NCI-H128 (cell line): ENCODE results near the gene TBX4.

Source experiments
- DNase-seq: peaks from one replicate; lab custom pipeline; 2025; ENCODE audit not compliant: unreplicated experiment; lab: John Stamatoyannopoulos, UW

TBX4 gene

GRCh38 chr17:61453566-61454380 lies 1.6 kb downstream of the TBX4 start:
- DNase-seq, result no peak

DNA sequence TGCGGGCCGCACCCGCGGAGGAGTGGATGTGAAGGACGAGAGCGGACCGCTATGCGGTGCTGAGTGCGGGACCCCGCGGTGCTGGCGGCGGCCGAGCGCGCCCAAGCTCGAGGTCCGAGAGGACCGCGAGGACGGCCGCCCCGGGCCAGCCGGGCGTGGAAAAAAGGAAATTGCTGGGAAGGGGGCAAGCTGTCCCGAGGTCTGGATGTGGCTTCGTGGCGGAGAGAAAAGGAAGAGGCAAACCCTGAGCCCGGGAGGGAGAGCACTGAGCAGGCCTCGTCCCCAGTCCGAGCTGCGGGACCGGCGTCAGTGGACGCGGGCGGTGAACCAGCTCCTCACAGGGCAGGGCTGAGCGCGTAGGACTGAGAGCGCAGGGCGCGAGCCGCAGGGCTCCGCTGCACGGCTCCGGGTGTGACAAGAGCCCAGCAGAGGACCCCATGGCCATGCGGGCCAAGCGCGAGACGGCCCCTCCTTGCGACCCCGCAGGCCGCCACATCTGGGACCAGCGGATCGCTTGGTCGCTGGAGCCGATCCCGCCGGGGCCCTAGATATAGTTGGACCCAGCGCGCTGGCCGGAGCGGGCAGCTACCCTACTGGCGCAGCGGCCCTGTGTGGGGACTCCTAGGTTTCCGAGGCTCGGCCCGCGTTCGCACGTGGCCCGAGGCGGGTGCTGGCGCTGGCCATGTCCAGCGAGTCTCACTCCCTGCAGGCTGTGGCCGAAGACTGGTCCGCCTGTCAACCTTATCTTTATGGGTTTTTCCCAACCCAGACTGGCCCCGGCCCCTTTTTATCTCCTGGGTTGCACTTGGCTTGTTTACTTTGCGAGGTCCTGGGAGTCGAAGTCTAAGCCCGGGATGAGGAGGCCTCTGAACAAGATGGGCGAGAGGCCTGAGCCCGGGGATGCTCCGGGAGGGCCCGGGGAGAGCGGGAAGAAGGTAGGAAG lies 2.4 kb downstream of the TBX4 start:
- no peak for DNase-seq

DNA sequence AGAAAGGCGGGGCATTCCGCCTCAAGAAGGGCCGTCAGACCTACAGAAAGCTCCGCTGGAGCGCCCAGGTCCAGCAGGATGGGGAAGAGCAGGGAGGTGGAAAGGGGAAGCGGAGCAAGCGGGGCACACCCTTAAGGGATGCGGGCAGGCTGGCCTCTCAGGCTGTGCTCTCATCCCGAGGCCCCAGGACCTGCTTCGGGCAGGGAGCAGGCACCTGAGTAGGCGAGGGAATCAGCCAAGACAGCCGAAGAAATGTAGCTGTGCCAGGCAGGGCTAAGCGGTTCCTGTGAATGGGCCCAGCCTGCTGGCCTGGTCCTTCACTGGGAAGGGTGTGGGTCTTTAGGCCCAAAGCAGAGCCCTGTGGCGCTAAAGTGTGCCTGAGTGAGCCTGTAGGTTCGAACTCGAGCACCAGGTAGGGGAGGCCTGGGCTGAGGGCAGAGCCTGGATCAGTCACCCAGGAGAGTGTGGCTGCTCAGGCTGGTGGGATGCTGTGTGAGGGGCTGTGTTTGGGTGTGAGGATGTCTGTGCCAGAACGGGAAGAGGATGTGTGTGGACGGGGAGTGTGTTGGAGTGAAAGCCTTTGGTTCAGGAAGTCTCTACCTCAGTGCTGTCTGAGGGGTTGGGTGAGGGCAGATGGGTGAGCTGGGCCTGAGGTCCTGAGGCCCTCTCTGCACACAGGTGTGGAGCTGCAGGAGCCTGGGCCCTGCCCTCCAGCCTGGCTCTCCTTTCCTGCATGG lies 3.3 kb downstream of the TBX4 start:
- DNase-seq, result no peak

- DNase-seq, result no peak
Observed at GRCh38 chr17:61456061-61456681, 3.9 kb downstream of the TBX4 start.

DNA sequence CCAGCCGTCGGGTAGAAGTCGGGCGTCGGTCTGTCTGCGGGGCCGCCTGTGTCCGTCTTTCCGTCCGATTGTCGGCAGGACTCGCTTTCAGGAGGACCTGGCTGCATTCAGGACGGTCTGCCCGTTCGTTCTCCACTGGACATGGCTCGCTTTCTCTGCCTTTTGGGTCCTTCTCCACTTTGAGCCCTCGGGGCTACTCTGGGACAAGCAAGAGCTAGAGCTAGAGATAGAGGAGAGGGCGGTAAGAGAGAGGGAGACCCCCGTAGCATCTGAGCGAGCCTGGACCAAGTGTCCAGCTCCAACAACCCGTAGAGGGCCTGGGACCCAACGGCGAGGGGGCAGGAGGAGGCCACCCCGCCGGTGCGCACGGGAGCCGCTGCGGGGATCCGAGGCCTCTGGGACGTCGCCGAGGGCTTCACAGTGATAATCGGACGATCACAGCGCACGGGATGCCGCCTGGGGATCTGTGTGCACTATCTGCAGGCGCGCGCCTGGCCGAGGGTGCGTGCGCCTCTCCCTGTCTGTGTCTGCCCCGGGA lies 4.5 kb downstream of the TBX4 start:
- DNase-seq, result no peak

GRCh38 chr17:61457226-61457983 lies 5.2 kb downstream of the TBX4 start:
- no peak for DNase-seq

GRCh38 chr17:61458000-61458399 lies 5.8 kb downstream of the TBX4 start:
- DNase-seq, result no peak

DNA sequence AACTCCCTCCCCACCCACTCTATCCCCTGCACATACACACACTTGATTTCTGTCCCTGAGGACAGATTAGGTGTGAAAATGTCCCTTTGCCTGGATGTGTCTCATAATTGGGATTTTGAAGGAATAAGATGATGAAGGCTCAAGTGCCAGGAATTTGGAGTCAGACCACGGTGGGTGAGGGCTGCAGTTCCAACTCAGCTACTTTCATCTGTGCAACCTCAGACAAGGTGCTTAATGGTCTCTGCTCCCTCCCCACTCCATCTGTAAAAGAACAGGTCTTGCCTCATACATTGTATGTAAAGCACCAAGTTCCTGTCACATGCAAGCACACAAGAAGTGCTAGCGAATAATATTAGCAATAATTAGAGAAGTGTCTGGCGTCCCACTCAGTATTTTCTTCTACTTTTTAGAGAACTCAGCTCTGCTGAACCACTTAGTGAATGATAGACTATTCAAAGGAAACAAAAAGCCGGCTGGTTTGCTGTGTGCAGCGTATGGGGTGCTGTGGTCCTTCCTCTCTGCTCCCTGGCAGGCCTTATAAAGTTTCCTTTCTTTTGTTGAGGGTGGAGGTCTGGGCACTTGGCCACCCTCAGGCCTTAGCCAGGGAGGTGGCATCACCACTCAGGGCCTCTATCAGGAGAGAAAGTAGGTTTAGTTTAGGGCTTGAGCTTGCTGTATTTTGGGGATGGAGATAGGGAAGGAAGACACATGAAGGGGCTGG lies 6.4 kb downstream of the TBX4 start:
- DNase-seq, result no peak

GRCh38 chr17:61459142-61459809 lies 7.1 kb downstream of the TBX4 start:
- DNase-seq, result no peak

GRCh38 chr17:61459939-61460718 lies 7.9 kb downstream of the TBX4 start:
- DNase-seq, result no peak

- DNase-seq, result no peak
Observed at GRCh38 chr17:61460796-61461585, 8.8 kb downstream of the TBX4 start.

GRCh38 chr17:61461586-61461966 lies 9.4 kb downstream of the TBX4 start:
- DNase-seq, result no peak

GRCh38 chr17:61461967-61462718 lies 9.9 kb downstream of the TBX4 start:
- no peak for DNase-seq

- no peak for DNase-seq
Observed at GRCh38 chr17:61462719-61463315, 10.6 kb downstream of the TBX4 start.

- no peak for DNase-seq
Observed at GRCh38 chr17:61463316-61464129, 11.3 kb downstream of the TBX4 start.
